Stomach (tissue), 4 donors: ENCODE results near the gene PLPP4.

Experiments
- CTCF ChIP-seq, 7 experiments: fragments of 450-650 bp in 4 of 7; fragments of 200-600 bp in 3 of 7; sonication (generic) in 3 of 7; IDR thresholded peaks; one replicate each; pipeline ENCODE4 v1.5.1; 2016 to 2019; ENCODE audit warnings: antibody characterized with exemption in 7 of 7, control low read depth in 2 of 7, mild to moderate bottlenecking in 1 of 7
- EP300 ChIP-seq: sonication (generic); formaldehyde crosslinking; IDR thresholded peaks from one replicate; pipeline ENCODE4 v1.6.1; 2017; ENCODE audit warnings: antibody characterized with exemption
- POLR2A ChIP-seq, 4 donors: fragments of 450-650 bp; IDR thresholded peaks; one replicate each; pipeline ENCODE4 v1.6.1; 2016; ENCODE audit warnings: antibody characterized with exemption in 4 of 4, control low read depth in 2 of 4, mild to moderate bottlenecking in 1 of 4, moderate library complexity in 1 of 4
- POLR2AphosphoS5 ChIP-seq, 3 donors: sonication (generic); formaldehyde crosslinking; IDR thresholded peaks; one replicate each; pipeline ENCODE4 v1.6.1; 2016; ENCODE audit warnings: antibody characterized with exemption in 3 of 3

- TF ChIP-seq CTCF (IDR thresholded peaks at IDR 0.05) (no peak), POLR2AphosphoS5 (IDR thresholded peaks at IDR 0.05) (no peak), POLR2A (IDR thresholded peaks at IDR 0.05) (no peak), EP300 (no peak)
Measured at GRCh38 chr10:120562956-120563355, 105.9 kb downstream of the PLPP4 start.
